Mammary epithelial cell (primary cell): ENCODE measurements around the gene RALY.

Experiments
- CTCF ChIP-seq, 2 donors: IDR thresholded peaks in 1 of 2; conservative IDR thresholded peaks in 1 of 2; 2 replicates each; pipeline ENCODE4 v1.5.1; 2011 to 2012; ENCODE audit warnings: inconsistent platforms in 2 of 2, low read length in 2 of 2, mild to moderate bottlenecking in 2 of 2, control low read depth in 1 of 2, low read depth in 1 of 2; ENCODE audit not compliant: insufficient read depth in 1 of 2; ENCODE audit errors: extremely low read depth in 1 of 2
- EZH2 ChIP-seq: IDR thresholded peaks from 2 replicates; pipeline ENCODE4 v1.6.1; 2012; ENCODE audit warnings: low read length, inconsistent platforms, borderline replicate concordance

GRCh38 chr20:33947709-33948295 is 45.9 kb upstream of the RALY start:
- TF ChIP-seq CTCF (conservative IDR thresholded peaks at IDR 0.05 in 1 of 2, IDR thresholded peaks at IDR 0.05 in 1 of 2; ENCODE audit: extremely low read depth in 1 of 2, insufficient read depth in 1 of 2, low read depth in 1 of 2, low read length in 2 of 2) (peak; percentile 60 to 77), EZH2 (no peak)
